HUES48 (cell line): ENCODE data around the gene ADAMTS13.

ENCODE experiments used
- H3K27ac ChIP-seq: one replicate; pipeline ENCODE4 v1.7.0; 2013; ENCODE audit warnings: low read depth, low read length, inconsistent platforms
- H3K27me3 ChIP-seq: 2 replicates; pipeline ENCODE4 v1.6.1; 2013; ENCODE audit warnings: mild to moderate bottlenecking, low read length; ENCODE audit not compliant: control insufficient read depth, insufficient read depth
- H3K36me3 ChIP-seq: 2 replicates; pipeline ENCODE4 v1.6.1; 2013; ENCODE audit warnings: low read length; ENCODE audit not compliant: control insufficient read depth, insufficient read depth
- H3K4me1 ChIP-seq: 2 replicates; pipeline ENCODE4 v1.6.1; 2013; ENCODE audit warnings: mild to moderate bottlenecking, low read length; ENCODE audit not compliant: control insufficient read depth, insufficient read depth
- H3K4me3 ChIP-seq: 2 replicates; pipeline ENCODE4 v1.5.1; 2013; ENCODE audit warnings: mild to moderate bottlenecking, low read depth, low read length
- H3K9ac ChIP-seq: 2 replicates; pipeline ENCODE4 v1.6.1; 2013; ENCODE audit warnings: mild to moderate bottlenecking, low read depth, low read length, moderate library complexity
- H3K9me3 ChIP-seq: 2 replicates; pipeline ENCODE4 v1.6.1; 2013; ENCODE audit warnings: low read length; ENCODE audit not compliant: control insufficient read depth, insufficient read depth

ADAMTS13 gene

GRCh38 chr9:133426011-133426410 lies 3.8 kb downstream of the ADAMTS13 start:
- Histone ChIP-seq H3K27ac (no peak overlapping the region), H3K27me3 (peaks cover 12% of the 10 kb centered on the region), H3K4me3 (no peak overlapping the region), H3K36me3 (peaks cover 4% of the 10 kb centered on the region; the same call in 1 of the 2 replicates), H3K9ac (no peak overlapping the region), H3K4me1 (peaks cover 7% of the 10 kb centered on the region), H3K9me3 (no peaks in the 10 kb centered on the region)

GRCh38 chr9:133427658-133428348 lies 5.6 kb downstream of the ADAMTS13 start:
- H3K27ac ChIP-seq, result no peak overlapping the region
- peaks cover 4% of the 10 kb centered on the region; the same call in 1 of the 2 replicates for H3K36me3 ChIP-seq
- H3K9me3 ChIP-seq, result no peaks in the 10 kb centered on the region
- peak overlapping the region; percentile 53 for H3K4me3 ChIP-seq
- H3K9ac ChIP-seq, result no peak overlapping the region
- peaks cover 7% of the 10 kb centered on the region; the same call in 1 of the 2 replicates for H3K4me1 ChIP-seq
- peaks cover 12% of the 10 kb centered on the region for H3K27me3 ChIP-seq

- peak overlapping the region; percentile 56 for H3K4me3 ChIP-seq
- peaks cover 7% of the 10 kb centered on the region; the same call in 1 of the 2 replicates for H3K4me1 ChIP-seq
- H3K27ac ChIP-seq, result no peak overlapping the region
- H3K36me3 ChIP-seq, result peaks cover 4% of the 10 kb centered on the region; the same call in 1 of the 2 replicates
- no peaks in the 10 kb centered on the region for H3K9me3 ChIP-seq
- no peak overlapping the region for H3K9ac ChIP-seq
- H3K27me3 ChIP-seq, result peaks cover 12% of the 10 kb centered on the region
Observed at GRCh38 chr9:133428617-133429101, 6.5 kb downstream of the ADAMTS13 start.

- Histone ChIP-seq H3K4me3 (peak overlapping the region; percentile 64), H3K36me3 (peaks cover 4% of the 10 kb centered on the region; the same call in 1 of the 2 replicates), H3K4me1 (peaks cover 7% of the 10 kb centered on the region; the same call in 1 of the 2 replicates), H3K9ac (no peak overlapping the region), H3K27me3 (peaks cover 12% of the 10 kb centered on the region), H3K9me3 (no peaks in the 10 kb centered on the region), H3K27ac (no peak overlapping the region)
Observed at GRCh38 chr9:133429214-133429613, 7.0 kb downstream of the ADAMTS13 start.

- Histone ChIP-seq H3K36me3 (peaks cover 4% of the 10 kb centered on the region; the same call in 1 of the 2 replicates), H3K9ac (peak overlapping the region; percentile 30; the same call in 1 of the 2 replicates), H3K27ac (no peak overlapping the region), H3K9me3 (no peaks in the 10 kb centered on the region), H3K4me1 (peaks cover 7% of the 10 kb centered on the region; the same call in 1 of the 2 replicates), H3K4me3 (peak overlapping the region; percentile 64), H3K27me3 (peaks cover 12% of the 10 kb centered on the region)
Observed at GRCh38 chr9:133429641-133430161, 7.5 kb downstream of the ADAMTS13 start.

GRCh38 chr9:133430244-133430643 lies 8.1 kb downstream of the ADAMTS13 start:
- Histone ChIP-seq H3K4me1 (peaks cover 7% of the 10 kb centered on the region; the same call in 1 of the 2 replicates), H3K36me3 (peaks cover 4% of the 10 kb centered on the region; the same call in 1 of the 2 replicates), H3K9me3 (no peaks in the 10 kb centered on the region), H3K4me3 (peak overlapping the region; percentile 64), H3K9ac (no peak overlapping the region), H3K27me3 (peaks cover 12% of the 10 kb centered on the region), H3K27ac (no peak overlapping the region)

GRCh38 chr9:133433351-133433843 lies 11.2 kb downstream of the ADAMTS13 start:
- Histone ChIP-seq H3K4me1 (no peaks in the 10 kb centered on the region), H3K4me3 (no peak overlapping the region)

GRCh38 chr9:133436681-133437080 lies 14.5 kb downstream of the ADAMTS13 start:
- Histone ChIP-seq H3K27me3 (no peaks in the 10 kb centered on the region), H3K36me3 (no peaks in the 10 kb centered on the region), H3K4me3 (no peak overlapping the region)

More at GRCh38 chr9:133433351-133433843, 11.2 kb downstream of the ADAMTS13 start:
- Histone ChIP-seq H3K27me3 (peaks cover 8% of the 10 kb centered on the region), H3K9me3 (no peaks in the 10 kb centered on the region), H3K36me3 (no peaks in the 10 kb centered on the region), H3K27ac (no peak overlapping the region), H3K9ac (no peak overlapping the region)

GRCh38 chr9:133437753-133438531 lies 15.8 kb downstream of the ADAMTS13 start:
- Histone ChIP-seq H3K27ac (no peak overlapping the region), H3K27me3 (no peaks in the 10 kb centered on the region), H3K36me3 (no peaks in the 10 kb centered on the region), H3K9me3 (no peaks in the 10 kb centered on the region), H3K4me3 (no peak overlapping the region), H3K4me1 (no peaks in the 10 kb centered on the region), H3K9ac (no peak overlapping the region)

More at GRCh38 chr9:133436681-133437080, 14.5 kb downstream of the ADAMTS13 start:
- no peaks in the 10 kb centered on the region for H3K9me3 ChIP-seq
- H3K9ac ChIP-seq, result no peak overlapping the region
- no peaks in the 10 kb centered on the region for H3K4me1 ChIP-seq
- no peak overlapping the region for H3K27ac ChIP-seq

- no peaks in the 10 kb centered on the region for H3K27me3 ChIP-seq
Observed at GRCh38 chr9:133439337-133439736, 17.2 kb downstream of the ADAMTS13 start.

More at GRCh38 chr9:133439337-133439736, 17.2 kb downstream of the ADAMTS13 start:
- Histone ChIP-seq H3K27ac (no peak overlapping the region), H3K9me3 (no peaks in the 10 kb centered on the region), H3K4me3 (no peak overlapping the region), H3K9ac (no peak overlapping the region), H3K36me3 (no peaks in the 10 kb centered on the region), H3K4me1 (no peaks in the 10 kb centered on the region)
